ENCODE data around the gene BNIP3. TPM values are rescaled to one million over a fixed set of nuclear protein-coding genes. Genes with fewer than 3 reads are reported as not detected.
"Not testable (repeated sequence)": the region's sequence is repeated elsewhere in the genome, so short reads cannot be mapped to it uniquely, and the experiment has no call there.

The BNIP3 gene
- total RNA-seq, 1 donor from 2014 or later: 95.6 TPM

DNA sequence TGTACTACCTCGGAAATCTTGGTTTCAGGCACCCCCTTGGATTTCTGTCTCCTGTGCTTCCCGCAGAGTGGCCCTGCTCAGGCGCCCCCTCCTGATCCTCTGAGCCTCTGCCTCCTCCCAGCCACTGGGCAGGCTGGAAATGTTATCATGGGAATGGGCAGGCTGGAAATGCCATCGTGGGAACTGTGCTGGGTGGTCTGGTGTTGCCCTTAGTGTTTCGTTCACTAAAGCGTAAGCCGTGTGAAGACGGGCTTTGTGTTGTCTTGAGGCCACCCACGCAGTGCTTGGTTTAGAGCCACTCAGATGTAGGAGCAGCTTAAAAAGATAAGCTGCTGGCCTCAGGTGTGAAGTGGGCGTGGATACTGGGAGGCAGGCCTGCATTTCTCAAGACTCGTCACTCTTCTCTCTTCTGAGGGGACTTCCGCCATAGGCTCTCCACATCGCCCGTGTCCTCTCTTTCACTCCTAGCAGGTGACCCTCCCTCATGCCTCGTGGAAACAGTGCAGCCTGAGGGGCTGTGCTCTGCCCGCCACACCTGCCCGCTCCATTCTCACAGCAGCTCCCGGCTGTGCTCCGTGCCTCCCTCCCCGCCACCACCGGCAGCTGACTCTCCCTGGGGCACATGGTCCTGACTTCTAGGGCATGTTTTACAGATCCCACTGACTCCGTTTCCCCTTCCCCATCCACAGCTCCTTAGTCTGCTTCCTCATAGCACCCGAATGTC is 52.4 kb downstream of the BNIP3 start:
- DNase-seq: peak; percentile 37

DNA sequence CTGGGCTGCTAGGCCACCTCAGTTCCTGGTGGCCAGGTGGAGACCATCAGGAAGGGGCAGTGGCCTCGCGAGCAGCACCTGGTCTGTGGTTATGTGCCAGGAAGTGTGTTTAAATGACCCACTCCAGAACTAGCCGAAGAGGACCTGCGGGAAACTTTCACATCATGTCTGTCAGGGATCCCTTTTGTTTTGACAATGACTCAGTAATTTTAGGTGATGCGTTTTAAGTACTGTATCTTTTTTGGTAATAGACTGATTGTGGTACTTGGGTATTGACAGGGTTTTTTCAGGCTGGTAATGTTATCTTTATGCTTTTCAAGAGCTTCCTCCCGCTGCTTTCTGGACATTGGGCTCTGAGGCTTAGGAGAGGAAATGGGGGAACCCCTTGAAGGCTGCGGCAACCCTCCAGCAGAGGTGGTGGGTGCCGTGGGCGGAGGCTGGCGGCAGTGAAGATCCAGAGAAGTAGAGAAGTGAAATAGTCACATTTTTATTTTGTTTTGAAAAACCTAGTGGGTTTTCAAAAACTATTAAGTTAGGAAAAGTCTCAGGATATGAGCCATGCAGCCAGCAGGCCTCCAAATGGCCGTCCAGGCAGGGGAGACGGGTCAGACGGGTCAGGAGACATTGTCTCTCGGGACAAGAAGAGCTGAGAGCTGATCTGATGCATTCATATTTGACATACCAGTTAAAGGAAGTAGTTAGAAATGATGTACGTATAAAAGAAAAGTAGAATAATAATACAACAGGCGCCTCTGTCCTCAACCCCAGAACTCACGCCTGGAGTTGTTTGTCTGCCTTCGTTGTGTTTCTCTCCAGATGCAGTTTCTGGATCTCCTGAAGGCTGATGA is 53.3 kb downstream of the BNIP3 start:
- DNase-seq: peak; percentile 57

DNA sequence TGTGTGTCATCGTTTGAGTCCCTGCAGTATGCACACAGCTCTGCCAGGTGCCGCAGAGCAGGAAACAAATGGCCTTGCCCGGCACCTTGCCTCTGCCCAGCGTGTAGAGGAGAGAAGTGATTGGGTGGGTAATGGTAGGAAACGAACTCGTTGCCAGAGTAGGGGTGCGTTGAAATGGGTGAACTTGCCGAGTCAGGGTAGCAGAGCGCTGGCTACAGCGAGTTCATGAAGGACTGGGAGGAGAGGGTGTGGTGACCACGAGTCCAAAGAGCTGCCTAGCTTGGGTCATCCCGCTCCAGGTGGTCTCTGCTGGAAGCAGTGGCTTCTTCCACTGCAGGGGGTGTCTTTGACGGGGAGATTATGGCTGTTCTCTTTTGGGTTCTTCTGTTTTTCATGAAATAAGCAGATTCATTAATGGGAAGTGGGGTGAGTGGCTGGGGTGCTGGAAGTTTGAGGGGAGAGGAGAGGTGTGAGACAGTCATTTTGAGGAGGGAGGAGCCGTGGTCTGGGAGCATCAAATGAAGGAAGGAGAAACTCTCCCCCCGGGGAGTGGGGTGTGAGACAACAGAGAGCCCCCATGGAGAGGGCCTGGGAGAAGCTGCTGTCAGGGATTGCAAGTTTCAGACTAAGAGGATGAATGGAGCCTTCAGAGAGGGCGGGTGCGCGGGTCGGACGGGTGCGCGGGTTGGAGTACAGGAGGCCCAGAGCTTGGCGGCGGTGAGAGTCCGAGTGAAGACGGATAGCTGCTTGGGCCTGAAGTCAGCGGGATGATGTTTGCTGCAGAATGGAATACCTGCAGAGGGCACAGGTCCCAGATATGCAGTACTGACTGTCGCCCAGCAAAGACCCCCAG is 54.8 kb downstream of the BNIP3 start:
- no peak for DNase-seq

DNA sequence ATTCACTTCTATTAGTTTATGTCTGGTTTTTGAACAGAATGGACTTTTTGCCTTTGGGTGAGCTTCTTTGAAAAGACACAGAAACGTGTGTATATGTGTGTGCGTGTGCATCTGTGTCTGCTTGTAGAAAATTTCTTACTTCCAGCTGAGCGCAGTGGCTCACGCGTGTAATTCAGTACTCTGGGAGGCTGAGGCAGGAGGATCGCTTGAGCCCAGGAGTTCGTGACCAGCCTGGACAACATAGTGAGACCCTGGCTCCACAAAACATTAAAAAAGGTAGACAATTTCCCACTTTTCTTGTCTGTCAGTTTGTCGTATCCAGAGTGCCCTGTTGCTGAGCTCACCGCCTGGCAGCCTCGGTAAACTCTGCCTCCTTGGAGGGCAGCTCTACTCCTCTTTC is 55.5 kb downstream of the BNIP3 start:
- no peak for DNase-seq

DNA sequence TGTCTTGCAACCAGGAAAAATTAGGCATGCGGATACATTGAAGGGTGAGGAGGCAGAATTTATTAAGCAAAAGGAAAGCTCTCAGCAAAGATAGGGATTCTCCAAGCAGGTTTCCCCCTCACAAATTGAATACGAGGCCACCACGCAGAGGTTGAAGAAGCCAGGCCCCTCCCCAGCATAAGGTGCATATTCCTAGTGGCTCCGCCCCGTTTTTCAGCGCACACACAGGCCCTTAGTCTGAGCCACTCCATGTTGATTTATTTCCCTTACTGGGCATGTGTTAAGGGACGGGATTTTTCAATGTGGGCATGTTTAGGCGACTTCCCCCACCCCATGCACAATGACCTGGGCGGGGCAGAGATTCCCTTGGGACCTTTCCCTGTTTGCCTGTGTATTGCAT is 56.0 kb downstream of the BNIP3 start:
- DNase-seq: no peak

DNA sequence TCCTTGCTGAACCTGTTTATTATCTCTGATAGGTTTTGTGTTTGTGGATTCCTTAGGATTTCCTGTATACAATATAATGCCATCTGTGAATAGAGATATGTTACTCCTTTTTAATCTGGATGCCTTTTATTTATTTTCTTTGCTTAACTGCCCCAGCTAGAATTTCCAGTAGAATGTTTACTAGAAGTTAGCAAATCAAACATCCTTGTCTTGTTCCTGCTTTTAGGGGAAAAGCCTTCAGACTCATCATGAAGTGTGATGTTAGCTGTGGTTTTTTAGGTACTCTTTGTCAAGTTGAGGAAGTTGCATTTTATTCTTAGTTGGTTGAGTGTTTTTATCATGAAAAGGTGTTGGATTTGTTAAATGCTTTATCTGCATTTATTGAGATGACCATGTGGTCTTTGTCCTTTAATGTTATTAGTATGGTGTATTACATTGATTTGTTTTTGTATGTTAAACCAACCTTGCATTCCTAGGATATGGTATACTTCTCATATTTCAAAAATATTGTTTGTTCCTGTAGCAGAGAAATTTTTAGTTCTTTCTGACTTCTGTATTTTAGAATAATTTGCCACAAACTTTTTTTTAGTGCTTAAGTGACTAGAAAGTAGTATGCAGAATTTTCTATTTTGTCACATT is 56.6 kb downstream of the BNIP3 start:
- no peak for DNase-seq

DNA sequence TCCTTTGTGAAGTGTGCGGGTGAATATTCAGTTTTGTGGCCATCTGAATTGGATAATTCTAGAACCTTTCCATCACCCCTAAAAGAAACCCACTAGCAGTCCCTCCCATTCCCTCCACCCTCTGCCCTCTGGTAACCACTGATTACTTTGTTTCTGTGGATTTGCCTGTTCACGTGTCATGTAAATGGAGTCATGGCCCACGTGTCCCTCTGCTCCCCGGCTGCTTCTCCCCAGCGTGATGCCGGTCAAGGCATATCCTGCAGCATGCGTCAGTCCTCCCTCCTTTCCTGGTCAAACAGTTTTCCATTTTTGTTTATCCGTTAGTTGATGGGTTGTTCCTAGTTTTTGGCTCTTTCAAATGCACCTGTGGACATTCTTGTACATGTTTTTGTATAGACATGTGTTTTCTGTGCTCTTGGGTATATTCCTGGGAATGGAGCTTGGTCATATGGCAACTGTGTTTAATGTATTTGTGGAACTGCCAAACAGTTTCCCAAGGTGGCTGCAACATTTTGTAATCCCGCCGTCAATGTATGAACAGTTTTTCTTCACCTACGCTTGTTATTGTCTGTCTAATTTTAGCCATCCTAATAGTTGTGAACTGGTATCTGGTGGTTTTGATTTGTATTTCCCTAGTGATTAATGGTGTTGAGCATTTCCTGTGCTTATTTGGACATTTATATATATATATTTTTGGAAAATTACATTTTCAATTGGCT is 58.5 kb downstream of the BNIP3 start:
- DNase-seq: peak; percentile 48

DNA sequence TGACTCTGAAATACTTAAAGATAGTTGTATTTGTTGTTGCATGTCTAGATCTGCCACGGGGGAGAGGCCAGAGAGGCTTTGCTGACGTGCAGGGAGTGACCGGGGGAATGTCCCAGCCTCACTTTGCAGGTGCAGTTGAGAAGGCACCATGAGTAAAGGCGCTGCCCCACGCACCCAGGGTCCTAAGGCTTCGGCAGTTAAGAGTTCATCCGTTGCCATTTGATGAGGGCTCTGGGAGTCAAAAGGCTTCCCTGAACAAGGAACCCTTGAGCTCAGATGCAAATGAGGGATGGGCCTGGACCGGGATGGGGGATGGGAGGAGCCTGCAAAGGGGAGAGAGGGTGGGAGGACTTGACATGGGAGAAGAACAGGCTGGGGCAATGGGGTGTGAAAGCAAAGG is 60.5 kb downstream of the BNIP3 start:
- no peak for DNase-seq

DNA sequence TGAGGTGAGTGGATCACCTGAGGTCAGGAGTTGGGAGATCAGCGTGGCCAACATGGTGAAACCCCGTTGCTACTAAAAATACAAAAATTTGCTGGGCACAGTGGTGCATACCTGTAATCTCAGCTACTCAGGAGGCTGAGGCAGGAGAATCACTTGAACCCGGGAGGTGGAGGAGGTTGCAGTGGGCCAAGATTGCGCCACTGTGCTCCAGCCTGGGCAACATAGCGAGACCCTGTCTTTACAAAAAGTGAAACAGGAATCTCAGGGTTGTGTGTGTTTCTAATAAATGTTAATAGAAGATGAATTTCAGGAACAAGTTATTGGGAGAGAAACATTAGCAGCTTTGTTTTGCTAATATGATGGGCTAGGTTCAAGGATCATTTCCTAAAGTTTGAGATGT is 61.0 kb downstream of the BNIP3 start:
- DNase-seq: no peak

DNA sequence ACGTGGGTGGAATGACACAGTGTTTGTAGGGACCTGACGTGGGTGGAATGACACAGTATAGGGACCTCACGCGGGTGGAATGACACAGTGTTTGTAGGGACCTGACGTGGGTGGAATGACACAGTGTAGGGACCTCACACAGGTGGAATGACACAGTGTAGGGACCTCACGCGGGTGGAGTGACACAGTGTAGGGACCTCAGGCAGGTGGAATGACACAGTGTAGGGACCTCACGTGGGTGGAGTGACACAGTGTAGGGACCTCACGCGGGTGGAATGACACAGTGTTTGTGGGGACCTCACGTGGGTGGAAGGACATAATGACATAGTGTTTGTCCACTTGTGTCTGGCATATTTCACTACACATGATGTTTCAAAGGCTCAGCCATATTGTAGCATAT is 61.6 kb downstream of the BNIP3 start:
- DNase-seq: no peak

DNA sequence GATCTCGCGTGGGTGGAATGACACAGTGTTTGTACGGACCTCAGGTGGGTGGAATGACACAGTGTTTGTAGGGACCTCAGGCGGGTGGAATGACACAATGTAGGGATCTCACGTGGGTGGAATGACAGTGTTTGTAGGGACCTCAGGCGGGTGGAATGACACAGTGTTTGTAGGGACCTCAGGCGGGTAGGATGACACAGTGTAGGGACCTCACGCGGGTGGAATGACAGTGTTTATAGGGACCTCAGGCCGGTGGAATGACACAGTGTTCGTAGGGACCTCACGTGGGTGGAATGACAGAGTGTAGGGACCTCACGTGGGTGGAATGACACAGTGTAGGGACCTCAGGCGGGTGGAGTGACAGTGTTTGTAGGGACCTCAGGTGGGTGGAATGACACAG is 62.3 kb downstream of the BNIP3 start:
- not testable (repeated sequence) for DNase-seq

Other genes starting within 250 kb of the BNIP3 start
- 27.9 and 39.6 TPM in 2 replicates for gene PPP2R2D, start 80.9 kb downstream of the BNIP3 start, total RNA-seq
- gene JAKMIP3, start 84.0 kb upstream of the BNIP3 start, total RNA-seq: 0.05 TPM in 1 of 2 replicates, not detected in the other
- gene DPYSL4, start 205.0 kb upstream of the BNIP3 start, total RNA-seq: 6.1 and 9.8 TPM in 2 replicates